NCI-H2081 treated with DMSO at 0.1 percent for 48 hours (cell line): ENCODE measurements around the gene AFF1.
A peak's percentile ranks its signal among the peaks of the same experiment; 100 is the strongest.
"Not testable (repeated sequence)": the region's sequence is repeated elsewhere in the genome, so short reads cannot be mapped to it uniquely, and the experiment has no call there.

Experiments used
- DNase-seq: peaks from one replicate; lab custom pipeline; 2025; lab: John Stamatoyannopoulos, UW

AFF1 gene

DNA sequence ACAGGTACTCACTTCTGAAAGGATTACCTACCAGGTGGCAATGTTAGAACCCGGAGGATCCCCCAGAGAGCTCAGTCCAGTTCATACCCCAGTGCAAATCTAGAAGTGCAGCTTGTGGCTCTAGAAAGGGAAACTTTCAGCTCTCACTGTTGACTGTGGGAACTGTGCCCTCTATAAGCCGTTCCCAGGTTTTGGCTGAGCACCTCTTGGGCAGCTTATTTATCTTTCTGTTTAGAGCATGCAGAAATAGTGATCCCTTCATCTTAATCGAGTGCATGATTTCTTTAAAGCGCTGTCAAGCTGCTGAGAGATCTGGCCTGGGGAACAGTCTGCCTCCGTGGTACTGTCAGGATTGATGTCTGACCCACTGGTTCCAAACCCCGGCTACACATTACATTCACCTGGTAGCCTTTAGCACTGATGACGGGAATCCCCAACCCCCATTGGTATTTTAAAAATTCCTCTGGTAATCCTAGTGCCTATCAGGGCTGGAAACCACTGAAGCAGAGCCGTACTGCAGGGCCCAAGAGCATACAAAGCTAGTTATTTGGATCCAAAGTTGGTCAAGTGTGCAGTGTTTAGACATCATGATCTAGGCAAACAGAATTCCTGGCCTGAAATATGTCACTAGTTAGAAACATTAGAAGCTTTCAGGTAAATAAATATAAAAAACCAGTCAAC, 182.4 kb downstream of the AFF1 start:
- DNase-seq: no peak

DNA sequence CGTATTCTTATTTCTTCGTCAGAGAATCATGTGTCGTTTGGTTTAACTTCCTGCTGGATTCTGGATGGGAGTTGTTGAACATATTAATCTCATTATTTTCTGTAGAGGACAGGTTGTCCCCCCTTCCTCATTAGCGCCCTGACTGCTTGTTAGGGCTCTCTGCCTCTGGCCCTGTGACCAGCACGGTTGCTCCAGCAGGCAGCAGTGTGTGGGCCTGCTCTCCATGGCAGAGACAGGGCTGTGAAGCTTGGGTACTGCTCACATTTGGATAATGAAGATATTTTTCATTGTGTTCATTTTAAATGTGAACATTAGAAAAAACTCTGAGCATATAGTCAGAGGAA, 182.9 kb downstream of the AFF1 start:
- no peak for DNase-seq

DNA sequence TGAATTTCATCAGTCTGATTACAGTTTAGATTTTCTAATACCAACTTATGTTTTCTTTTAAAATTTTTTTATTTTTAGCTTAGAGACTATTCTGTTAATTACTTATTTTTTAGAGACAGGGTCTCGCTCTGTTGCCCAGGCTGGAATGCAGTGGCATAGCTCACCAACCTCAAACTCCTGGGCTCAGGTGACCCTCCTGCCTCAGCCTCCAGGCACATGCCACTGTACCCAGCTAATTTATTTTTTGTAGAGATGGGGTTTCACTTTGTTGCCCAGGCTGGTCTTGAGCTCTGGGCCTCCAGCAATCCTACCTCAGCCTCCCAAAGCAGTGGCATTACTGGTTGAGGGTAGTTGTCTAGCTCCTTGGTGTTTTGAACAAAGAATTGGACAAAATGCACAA, 183.6 kb downstream of the AFF1 start:
- no peak for DNase-seq

DNA sequence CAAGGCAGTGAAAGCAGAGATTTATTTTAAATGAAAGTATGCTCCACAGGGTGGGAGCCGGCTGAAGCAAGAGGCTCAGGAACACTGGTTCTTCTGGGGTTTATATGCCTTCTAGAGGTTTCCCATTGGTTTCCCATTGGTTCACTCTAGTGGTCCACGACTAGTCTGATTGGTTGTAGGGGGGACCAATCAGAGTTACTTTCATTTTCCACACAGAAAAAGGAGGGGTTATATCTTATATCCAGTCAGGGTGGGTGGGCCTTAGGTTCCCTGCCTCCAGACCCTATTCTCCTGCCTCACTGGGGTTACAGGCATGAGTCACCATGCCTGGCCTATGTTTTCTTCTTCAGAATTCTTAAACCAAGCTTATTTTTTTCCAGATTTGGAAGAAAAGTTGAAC, 184.0 kb downstream of the AFF1 start:
- no peak for DNase-seq

DNA sequence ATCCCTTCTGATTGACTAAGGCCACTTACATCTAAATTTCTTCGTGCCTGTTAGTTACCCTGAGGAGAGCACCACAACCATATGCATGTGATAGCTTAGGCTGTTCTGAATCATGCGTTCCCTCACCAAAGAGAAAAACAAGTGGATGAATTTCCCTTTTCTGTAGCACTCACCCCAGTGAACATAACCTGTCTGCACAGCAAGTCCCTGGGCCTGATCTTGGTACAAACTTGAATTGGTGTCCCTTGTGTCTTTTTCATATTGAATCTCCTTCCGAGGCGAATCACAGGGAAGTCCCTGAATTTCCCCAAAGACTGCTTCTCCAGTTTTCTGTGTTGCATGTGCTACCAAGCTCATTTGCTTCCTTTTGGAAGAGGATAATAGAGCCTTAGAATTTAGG, 185.2 kb downstream of the AFF1 start:
- no peak for DNase-seq

DNA sequence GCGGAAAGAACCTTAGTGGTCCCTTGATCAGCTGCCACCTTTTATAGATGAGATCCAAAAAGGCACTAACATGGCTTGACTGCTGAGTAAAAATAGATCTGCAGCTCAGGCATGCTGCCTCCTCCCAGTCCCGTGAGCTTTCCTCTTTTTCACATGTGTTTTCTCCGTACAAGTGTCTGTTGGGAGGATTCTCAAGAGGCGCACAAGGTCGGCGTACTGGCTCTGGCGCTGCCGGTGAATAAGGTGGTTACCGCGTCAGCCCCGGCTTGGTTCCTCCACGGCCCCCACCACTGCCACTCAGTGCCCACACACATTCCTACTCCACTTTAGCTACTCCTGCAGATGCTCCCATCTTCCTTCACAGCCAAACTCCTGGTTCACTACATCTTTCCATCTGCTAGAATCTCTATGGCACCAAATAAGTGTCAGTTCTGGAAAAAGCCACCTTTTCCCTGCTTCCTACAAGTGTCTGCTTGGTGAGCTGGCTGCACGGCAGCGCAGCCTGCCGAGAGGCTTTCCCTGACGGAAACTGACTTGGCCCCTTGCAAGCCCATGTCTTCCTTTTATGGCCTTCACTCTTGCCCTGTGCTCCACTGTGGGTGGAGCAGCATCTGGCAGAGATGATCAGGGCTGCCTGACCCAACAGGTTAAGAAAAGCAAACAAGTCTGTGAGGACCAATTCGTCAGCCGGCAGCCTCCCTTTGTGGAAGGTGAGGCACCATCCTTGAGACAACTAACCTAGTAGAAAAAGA, 185.8 kb downstream of the AFF1 start:
- no peak for DNase-seq

DNA sequence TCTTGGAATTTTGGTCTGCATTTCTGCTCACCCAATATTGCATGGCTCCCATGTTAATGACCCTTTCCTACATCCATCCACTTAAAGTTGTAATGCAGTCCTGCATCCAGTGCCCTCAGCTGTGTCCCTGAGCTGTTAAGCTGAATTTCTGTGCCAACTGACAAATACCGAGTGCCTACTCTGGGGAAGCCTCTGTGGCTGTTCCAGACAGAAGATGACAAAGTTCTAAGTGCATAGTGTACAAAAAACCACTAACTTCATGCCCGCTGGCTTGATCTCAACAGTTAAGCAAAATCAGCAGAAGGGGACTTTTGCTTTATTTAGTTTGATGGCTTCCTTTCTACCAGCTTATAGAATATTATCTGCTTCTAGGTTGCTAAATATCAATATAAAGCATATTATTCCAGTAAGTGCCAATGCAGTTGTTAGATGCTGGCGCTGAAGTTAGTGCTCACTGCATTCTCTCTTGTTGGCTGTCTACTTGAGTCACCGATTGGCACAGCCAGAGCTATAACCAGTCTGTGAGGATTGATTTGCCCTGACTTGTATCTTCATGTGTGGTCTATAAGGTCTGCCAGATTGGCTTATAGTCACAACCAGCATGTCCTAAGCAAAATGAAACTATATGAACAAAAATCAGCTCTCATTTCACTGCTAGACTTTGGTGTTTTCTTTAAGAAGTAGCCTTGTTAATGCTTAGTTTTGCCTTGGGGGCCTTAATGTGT, 186.7 kb downstream of the AFF1 start:
- no peak for DNase-seq

DNA sequence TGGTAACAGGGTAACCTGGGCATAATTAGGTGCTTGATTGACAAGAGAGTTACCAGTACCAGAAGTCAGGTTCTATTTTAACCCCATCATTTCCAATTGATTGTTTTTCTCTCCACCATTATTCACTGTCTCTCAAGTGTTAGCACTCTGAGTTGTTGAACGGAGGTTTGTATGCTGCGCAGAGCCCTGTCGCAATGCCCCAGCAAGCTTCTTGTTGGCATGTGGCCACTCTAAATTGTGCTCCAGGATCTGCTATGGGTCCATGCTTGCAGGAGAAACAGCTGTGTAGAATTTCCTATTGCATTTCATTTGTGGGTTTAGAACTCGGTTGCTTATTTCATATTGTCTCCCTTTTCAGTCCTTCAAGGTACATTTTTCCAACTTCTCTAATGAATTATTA, 187.4 kb downstream of the AFF1 start:
- no peak for DNase-seq

DNA sequence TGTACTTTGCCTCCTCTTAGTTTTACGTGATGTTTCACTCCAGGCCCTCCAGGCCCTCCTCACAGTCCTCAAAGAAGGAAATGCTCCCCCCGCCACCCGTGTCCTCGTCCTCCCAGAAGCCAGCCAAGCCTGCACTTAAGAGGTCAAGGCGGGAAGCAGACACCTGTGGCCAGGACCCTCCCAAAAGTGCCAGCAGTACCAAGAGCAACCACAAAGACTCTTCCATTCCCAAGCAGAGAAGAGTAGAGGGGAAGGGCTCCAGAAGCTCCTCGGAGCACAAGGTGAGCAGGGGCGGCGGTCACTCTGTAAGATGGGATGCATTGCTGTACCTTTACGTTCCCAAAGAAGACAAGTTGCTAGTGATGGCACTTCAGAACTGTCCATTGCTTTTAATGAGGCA, 191.2 kb downstream of the AFF1 start:
- no peak for DNase-seq

DNA sequence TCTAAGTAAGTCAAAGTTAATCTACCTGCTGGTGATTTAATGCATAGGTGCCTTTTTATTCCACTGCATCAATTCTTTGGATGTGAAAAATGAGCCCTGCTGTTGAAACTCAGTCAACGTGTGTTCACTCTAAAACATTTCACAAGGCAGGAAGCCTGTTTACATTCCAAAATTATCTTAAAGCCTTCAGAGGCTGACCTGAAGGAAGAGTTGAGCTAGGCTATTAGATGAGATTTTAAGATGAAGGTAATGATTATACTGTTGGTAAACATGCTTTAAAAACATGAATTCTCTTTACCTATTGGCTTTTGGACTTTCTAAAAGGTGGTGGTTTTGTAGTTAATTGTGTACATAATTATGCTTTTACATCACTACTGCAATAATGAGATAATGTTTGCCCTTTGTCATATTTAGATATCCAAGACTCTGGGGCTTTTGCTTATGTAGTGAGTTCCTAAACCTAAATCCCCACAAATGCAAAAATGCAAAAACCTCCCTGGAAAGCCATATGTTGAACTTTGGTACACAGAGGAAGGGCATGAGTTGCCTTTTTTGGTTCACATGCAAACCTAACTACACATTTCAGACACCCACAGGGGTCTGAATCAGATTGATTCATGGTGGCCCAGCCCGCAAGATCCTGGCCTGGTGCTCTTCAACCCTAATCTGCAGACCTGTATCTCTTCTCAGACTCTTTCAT, 193.3 kb downstream of the AFF1 start:
- no peak for DNase-seq

DNA sequence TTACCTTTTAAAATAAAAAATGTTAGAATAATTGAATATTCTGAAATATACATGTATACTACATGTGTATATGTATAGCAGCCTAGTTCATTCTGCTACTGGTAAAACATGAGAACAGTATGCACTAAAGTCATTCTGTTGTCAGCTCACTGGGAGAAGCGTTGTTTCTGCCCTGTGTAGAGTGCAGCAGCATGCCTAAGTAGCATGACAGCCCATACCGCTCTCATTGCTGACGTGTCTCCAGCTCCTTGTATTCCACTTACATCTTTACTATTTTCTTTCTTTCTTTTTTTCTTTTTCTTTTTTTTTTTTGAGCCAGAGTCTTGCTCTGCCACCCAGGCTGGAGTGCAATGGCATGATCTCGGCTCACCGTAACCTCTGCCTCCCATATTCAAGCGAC, 194.9 kb downstream of the AFF1 start:
- DNase-seq: no peak

DNA sequence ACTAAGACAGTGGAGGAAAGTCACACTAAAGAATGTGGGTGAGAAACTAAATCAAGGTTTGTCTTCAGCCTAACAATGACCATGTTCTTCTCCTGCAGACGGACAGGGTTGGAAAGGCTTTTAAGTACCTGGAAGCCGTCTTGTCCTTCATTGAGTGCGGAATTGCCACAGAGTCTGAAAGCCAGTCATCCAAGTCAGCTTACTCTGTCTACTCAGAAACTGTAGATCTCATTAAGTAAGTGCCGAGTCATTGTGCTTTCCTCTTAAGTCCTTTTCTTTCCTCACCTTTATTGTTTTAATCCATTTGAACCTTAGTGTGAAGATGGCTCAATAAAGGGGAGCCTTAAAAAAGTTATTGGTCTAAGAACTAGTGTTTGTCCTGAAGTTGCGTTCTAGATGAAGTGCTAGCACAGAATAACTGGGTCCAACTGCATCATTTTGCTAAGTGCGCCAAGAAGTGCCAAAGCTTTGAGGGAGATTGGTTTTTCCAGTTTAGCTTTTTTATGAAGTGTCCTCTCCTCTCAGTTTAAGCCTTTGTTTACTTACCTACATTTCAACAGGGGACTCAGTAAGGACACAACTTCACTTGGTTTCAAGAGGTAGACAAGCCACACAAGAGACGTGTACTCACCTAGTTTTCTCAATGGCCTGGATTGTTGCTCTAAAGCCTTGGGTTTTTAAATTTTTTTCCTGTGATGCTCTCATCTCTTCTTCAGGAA, 196.3 kb downstream of the AFF1 start:
- DNase-seq: no peak

DNA sequence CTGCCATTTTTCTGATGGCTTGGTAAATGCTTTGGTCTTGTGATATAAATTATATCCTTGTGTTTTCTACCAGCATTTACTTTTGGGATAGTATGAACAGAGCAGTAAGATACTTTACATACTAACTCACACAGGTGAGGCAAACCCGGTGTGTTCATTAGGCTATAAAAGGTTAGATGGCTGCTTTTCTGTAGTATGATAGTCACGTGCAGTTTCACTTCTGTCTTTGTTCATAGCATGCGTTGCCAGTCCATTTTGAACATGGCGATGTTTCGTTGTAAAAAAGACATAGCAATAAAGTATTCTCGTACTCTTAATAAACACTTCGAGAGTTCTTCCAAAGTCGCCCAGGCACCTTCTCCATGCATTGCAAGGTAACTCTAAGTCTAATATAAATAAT, 197.2 kb downstream of the AFF1 start:
- DNase-seq: no peak

DNA sequence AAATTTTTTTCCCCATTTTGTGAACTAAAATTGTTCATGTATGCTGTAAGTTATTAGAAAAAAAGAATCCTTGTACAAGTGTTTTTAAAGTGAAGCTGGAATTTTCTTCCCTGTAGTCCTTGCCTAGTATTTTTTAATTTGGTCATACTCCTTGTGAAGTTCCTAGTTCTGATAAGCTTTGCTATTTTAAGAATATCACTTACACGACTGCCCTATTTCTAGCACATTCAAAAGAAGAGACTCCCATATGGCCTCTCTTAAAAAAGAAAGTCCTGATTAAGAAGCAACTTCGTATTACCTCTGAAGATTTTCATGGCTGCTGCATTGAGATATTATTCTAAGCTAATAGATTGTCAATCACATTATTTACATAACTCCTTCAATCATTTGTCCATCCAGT, 198.4 kb downstream of the AFF1 start:
- DNase-seq: no peak

DNA sequence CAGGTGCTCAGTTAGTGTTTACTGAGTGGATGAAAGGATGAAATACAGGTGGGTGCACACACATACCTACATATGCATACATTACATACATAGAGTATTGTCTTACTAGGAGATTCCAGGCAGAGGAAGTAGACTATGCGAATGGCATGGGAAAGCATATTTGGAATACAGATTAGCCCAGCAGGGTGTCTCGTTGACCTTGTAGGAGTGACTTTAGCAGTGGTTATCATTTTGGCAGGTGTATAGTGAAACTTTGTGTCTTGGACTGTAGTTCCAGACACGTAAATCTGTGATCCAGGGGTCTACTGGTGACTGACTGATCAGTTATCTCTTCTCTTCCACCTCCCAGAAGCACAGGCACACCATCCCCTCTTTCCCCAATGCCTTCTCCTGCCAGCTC, 199.3 kb downstream of the AFF1 start:
- no peak for DNase-seq

DNA sequence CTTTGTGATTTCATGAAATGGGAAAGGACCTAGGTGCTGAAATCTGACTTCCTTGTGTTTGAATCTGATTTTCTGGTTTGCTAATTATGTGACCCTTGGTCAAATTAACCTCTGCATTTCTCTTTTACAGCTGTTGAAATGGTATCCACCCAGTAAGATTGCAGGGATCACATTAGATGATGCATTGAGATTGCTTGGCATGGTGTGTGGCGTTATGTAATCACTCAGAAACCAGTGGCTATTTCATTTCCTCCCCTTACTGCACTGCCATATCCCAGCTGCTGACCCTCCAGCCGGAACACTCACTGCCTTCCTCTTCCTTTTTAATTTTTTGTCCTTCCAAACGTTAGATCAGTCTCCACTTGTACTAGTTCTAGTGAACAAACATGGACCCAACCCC, 206.6 kb downstream of the AFF1 start:
- DNase-seq: no peak

DNA sequence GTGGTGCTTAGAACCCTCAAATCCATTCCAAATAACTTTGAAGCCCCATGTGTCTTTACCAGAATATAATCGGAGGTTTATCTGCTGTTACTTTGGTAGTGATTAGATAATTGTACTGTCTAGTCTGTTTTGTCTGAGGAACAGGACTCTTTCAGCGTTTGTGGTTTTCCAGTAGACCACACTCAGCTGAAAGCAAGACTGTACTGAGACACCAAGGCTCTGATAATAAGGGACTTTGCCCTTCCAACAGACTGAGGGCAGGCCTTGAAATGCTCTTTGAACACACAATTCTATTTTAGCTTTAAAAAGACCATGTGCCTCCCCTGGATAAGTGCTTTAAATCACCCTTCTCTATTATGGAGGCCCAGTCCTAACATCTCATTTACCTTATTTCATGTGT, 209.5 kb downstream of the AFF1 start:
- DNase-seq: no peak

DNA sequence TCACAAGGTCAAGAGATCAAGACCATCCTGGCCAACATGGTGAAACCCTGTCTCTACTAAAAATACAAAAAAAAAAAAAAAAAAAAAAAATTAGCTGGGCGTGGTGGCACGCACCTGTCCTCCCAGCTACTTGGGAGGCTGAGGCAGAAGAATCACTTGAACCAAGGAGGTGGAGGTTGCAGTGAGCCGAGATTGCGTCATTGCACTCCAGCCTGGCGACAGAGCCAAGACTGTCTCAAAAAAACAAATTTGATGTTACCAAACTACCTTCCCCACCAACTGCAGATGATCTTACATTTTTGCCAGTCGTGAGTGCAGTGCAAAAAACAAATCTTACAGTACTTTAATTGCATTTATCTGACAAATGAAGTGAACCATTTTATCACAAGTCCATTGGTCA, 211.1 kb downstream of the AFF1 start:
- DNase-seq: not testable (repeated sequence)

DNA sequence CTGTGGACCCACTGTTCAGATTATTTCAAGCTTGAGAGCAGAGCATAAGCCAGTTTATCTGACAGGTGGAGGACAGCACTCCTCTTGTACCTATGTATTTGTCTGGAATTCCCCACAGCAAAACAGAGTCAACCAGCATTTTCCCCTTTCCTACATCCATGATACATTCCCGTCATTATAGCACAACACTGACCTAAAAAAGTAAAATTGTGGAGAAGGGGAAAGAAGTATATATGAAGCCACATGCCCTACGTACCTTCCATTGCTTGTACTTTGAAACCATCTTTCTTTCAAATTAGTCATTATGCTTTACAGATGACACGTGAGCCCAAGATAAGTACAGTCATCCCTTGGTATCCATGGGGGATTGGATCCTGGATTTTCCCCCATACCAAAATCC, 212.3 kb downstream of the AFF1 start:
- no peak for DNase-seq

DNA sequence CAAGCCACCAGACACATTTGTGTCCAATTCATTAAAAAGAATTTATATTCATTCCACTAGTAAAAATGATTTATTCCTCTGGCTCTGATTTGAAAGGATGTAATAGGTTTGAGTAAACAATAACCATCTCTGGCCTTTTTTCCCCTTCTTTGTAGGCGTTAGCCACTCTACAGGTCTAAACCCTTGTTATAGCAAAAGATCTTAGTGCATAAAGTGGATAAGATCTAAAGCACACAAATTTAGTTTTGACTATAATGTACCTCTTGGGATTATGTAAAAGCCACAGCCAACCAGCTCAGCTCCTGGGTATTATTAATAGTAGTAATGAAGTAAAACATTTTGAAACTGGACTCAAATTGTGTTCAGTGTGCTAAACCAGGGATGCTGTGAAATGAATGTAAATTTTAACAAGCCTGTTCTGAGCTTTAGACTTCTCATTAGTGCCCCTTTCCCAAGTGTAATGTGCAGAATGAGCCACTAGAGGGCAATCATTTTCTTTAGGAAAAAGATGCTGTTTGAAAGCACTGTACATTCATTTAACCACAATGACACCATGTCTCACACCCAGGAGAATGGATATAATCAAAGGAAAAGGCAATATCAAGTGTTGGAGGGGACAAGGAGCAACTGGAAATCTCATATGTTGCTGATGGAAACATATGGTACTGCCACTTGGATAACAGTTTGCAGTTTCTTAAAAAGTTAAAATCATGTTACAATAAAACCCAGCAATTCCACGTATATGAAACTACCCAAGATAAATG, 215.9 kb downstream of the AFF1 start:
- peak; percentile 37 for DNase-seq

DNA sequence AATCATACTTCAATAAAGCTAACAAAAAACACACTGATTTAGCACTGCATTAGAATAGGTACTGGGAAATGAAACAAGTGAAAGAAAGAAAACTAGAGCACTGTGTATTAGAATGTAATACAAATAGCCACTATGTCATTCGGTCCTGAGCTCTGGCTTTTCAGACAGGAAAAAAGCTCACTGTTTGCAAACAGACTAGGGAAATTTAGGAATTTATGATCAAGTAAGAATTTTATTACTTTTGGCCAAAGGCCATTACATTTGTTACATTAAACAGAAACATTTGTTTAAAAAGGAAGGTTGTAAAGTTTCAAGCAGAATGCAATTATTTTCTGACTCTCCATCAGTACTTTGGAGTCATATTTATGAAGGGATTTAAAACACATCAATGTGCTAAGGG, 216.9 kb downstream of the AFF1 start:
- no peak for DNase-seq
